H9 (cell line): ENCODE results near the gene MCM3. TPM values are rescaled to one million over a fixed set of nuclear protein-coding genes. Genes with fewer than 3 reads are reported as not detected.

Source experiments
- DNase-seq: peaks from one replicate; pipeline ENCODE4 v3.0.0-alpha.2; 2017
- H2AFZ ChIP-seq: one replicate; pipeline ENCODE4 v1.6.1; 2013; ENCODE audit warnings: mild to moderate bottlenecking, low read length, control low read depth, moderate library complexity
- H2AK5ac ChIP-seq: 2 replicates; pipeline ENCODE4 v1.6.1; 2013; ENCODE audit warnings: low read length, control low read depth, mixed read lengths; ENCODE audit not compliant: insufficient read length
- H2BK120ac ChIP-seq: one replicate; pipeline ENCODE4 v1.6.1; 2013; ENCODE audit warnings: low read depth, mild to moderate bottlenecking, low read length, control low read depth, inconsistent platforms; ENCODE audit not compliant: poor library complexity, severe bottlenecking
- H2BK12ac ChIP-seq: 2 replicates; pipeline ENCODE4 v1.6.1; 2013; ENCODE audit warnings: low read length, control low read depth, mixed read lengths, low read depth; ENCODE audit not compliant: insufficient read length
- H2BK15ac ChIP-seq: 2 replicates; pipeline ENCODE4 v1.6.1; 2013; ENCODE audit warnings: low read depth, low read length, control low read depth
- H2BK20ac ChIP-seq: one replicate; pipeline ENCODE4 v1.6.1; 2013; ENCODE audit warnings: low read depth, mild to moderate bottlenecking, low read length, control low read depth, inconsistent platforms; ENCODE audit not compliant: poor library complexity, severe bottlenecking
- H2BK5ac ChIP-seq: 2 replicates; pipeline ENCODE4 v1.6.1; 2013; ENCODE audit warnings: low read length, control low read depth, mixed read lengths; ENCODE audit not compliant: insufficient read length
- H3K14ac ChIP-seq: 2 replicates; pipeline ENCODE4 v1.6.1; 2013; ENCODE audit warnings: low read length, control low read depth; ENCODE audit not compliant: insufficient read depth
- H3K18ac ChIP-seq: 2 replicates; pipeline ENCODE4 v1.6.1; 2013; ENCODE audit warnings: low read depth, mild to moderate bottlenecking, mixed read lengths, low read length, control low read depth; ENCODE audit not compliant: insufficient read length
- H3K23ac ChIP-seq: 2 replicates; pipeline ENCODE4 v1.6.1; 2013; ENCODE audit warnings: low read length, control low read depth, mixed read lengths, low read depth; ENCODE audit not compliant: insufficient read length
- H3K23me2 ChIP-seq: 2 replicates; pipeline ENCODE4 v1.6.1; 2013; ENCODE audit warnings: low read depth, mild to moderate bottlenecking, mixed read lengths, low read length, control low read depth; ENCODE audit not compliant: insufficient read length, poor library complexity, severe bottlenecking
- H3K27ac ChIP-seq: 2 replicates; pipeline ENCODE4 v1.5.1; 2013; ENCODE audit warnings: low read length, control low read depth, mixed read lengths, low read depth; ENCODE audit not compliant: insufficient read length
- H3K27me3 ChIP-seq: 2 replicates; pipeline ENCODE4 v1.6.1; 2013; ENCODE audit warnings: low read length, control low read depth, inconsistent platforms; ENCODE audit not compliant: insufficient read depth
- H3K4ac ChIP-seq: 2 replicates; pipeline ENCODE4 v1.6.1; 2013; ENCODE audit warnings: low read depth, mild to moderate bottlenecking, control low read depth, inconsistent platforms, low read length, moderate library complexity
- H3K4me1 ChIP-seq: 2 replicates; pipeline ENCODE4 v1.6.1; 2013; ENCODE audit warnings: low read length, control low read depth, inconsistent platforms; ENCODE audit not compliant: insufficient read depth
- H3K4me2 ChIP-seq: 2 replicates; pipeline ENCODE4 v1.6.1; 2013; ENCODE audit warnings: low read length, control low read depth, mixed read lengths; ENCODE audit not compliant: insufficient read length, insufficient read depth
- H3K56ac ChIP-seq: 2 replicates; pipeline ENCODE4 v1.6.1; 2013; ENCODE audit warnings: low read depth, mild to moderate bottlenecking, mixed read lengths, low read length, control low read depth; ENCODE audit not compliant: insufficient read length
- H3K79me1 ChIP-seq: 2 replicates; pipeline ENCODE4 v1.6.1; 2013; ENCODE audit warnings: low read depth, mild to moderate bottlenecking, moderate library complexity, low read length, control low read depth, inconsistent platforms; ENCODE audit not compliant: insufficient read depth, poor library complexity, severe bottlenecking
- H3K79me2 ChIP-seq: 2 replicates; pipeline ENCODE4 v1.6.1; 2013; ENCODE audit warnings: low read length, control low read depth, inconsistent platforms; ENCODE audit not compliant: insufficient read depth
- H3K9ac ChIP-seq: 2 replicates; pipeline ENCODE4 v1.6.1; 2013; ENCODE audit warnings: low read length, control low read depth, mixed read lengths; ENCODE audit not compliant: insufficient read length; ENCODE audit errors: extremely low read depth
- H3K9me3 ChIP-seq: one replicate; pipeline ENCODE4 v1.6.1; 2013; ENCODE audit warnings: low read depth, low read length, inconsistent platforms; ENCODE audit not compliant: control insufficient read depth
- H3T11ph ChIP-seq: one replicate; pipeline ENCODE4 v1.6.1; 2013; ENCODE audit warnings: mild to moderate bottlenecking, low read length, control low read depth, inconsistent platforms
- H4K20me1 ChIP-seq: one replicate; pipeline ENCODE4 v1.6.1; 2013; ENCODE audit not compliant: control insufficient read depth, insufficient read length, insufficient read depth
- H4K5ac ChIP-seq: 2 replicates; pipeline ENCODE4 v1.6.1; 2013; ENCODE audit warnings: low read depth, mild to moderate bottlenecking, mixed read lengths, low read length, control low read depth; ENCODE audit not compliant: insufficient read length
- H4K8ac ChIP-seq: replicated peaks from 2 replicates; pipeline ENCODE4 v1.6.1; 2013; ENCODE audit warnings: low read length, control low read depth, mixed read lengths, low read depth; ENCODE audit not compliant: insufficient read length
- H4K91ac ChIP-seq: 2 replicates; pipeline ENCODE4 v1.6.1; 2013; ENCODE audit warnings: low read depth, mild to moderate bottlenecking, moderate library complexity, mixed read lengths, low read length, control low read depth; ENCODE audit not compliant: insufficient read length
- H3K27ac Mint-ChIP-seq, 3 experiments: 2 replicates in 2 of 3; 3 replicates in 1 of 3; pipeline ENCODE4 v1.8.0; 2020 to 2021; ENCODE audit warnings: mixed read lengths in 3 of 3, mild to moderate bottlenecking in 1 of 3, moderate library complexity in 1 of 3
- H3K27me3 Mint-ChIP-seq: 2 replicates; pipeline ENCODE4 v1.8.0; 2021; ENCODE audit warnings: low read depth, mild to moderate bottlenecking, moderate library complexity, mixed read lengths
- H3K36me3 Mint-ChIP-seq, 3 experiments: 2 replicates in 2 of 3; 3 replicates in 1 of 3; pipeline ENCODE4 v1.8.0; 2020 to 2021; ENCODE audit warnings: low read depth in 3 of 3, mixed read lengths in 3 of 3; ENCODE audit not compliant: insufficient read depth in 1 of 3
- H3K4me1 Mint-ChIP-seq, 2 experiments: 2 replicates each; pipeline ENCODE4 v1.8.0; 2020; ENCODE audit warnings: mixed read lengths in 2 of 2
- H3K4me3 Mint-ChIP-seq, 2 experiments: 2 replicates in 1 of 2; 3 replicates in 1 of 2; pipeline ENCODE4 v1.8.0; 2020 to 2021; ENCODE audit warnings: mild to moderate bottlenecking in 2 of 2, mixed read lengths in 2 of 2, moderate library complexity in 1 of 2
- H3K9me3 Mint-ChIP-seq, 2 experiments: 2 replicates in 1 of 2; 3 replicates in 1 of 2; pipeline ENCODE4 v1.8.0; 2020; ENCODE audit warnings: mild to moderate bottlenecking in 2 of 2, mixed read lengths in 2 of 2, moderate library complexity in 1 of 2
- CTCF ChIP-seq: fragments of 200-600 bp; sonication (generic); conservative IDR thresholded peaks from 3 replicates; pipeline ENCODE4 v1.8.0; 2021; ENCODE audit warnings: antibody characterized with exemption, mild to moderate bottlenecking
- WGBS: extraction: QIAGEN DNeasy Blood & Tissue Kit; methylation state at CpG from one replicate; pipeline ENCODE4 v1.1.7; 2013; ENCODE audit warnings: missing lambda C conversion rate, low lambda C conversion rate, mixed read lengths; ENCODE audit not compliant: insufficient read length; ENCODE audit errors: extremely low coverage; 5-methylcytosine and 5-hydroxymethylcytosine counted together
- total RNA-seq: library from RNA; stranded (reverse); gene quantifications from 2 replicates; pipeline ENCODE4 v1.2.1, GENCODE V29; 2021

The MCM3 gene
- total RNA-seq, 1 experiment from 2014 or later: 252 TPM

- Histone ChIP-seq H3K56ac (no peak within 1 kb of the TSS), H3K23me2 (no peaks in the 10 kb centered on the region), H4K8ac (no peak within 1 kb of the TSS), H2AK5ac (no peak within 1 kb of the TSS), H4K91ac (no peak within 1 kb of the TSS), H4K20me1 (no peaks in the 10 kb centered on the region), H3K9ac (no peak within 1 kb of the TSS), H3K79me1 (no peaks in the 10 kb centered on the region), H3K4me1 (no peaks in the 10 kb centered on the region), H2BK5ac (no peak within 1 kb of the TSS), H3K18ac (no peak within 1 kb of the TSS), H3K9me3 (no peaks in the 10 kb centered on the region), H2BK120ac (no peak within 1 kb of the TSS), H3K27ac (no peak within 1 kb of the TSS), H3K79me2 (no peaks in the 10 kb centered on the region; the same call in 1 of the 2 replicates), H3K14ac (no peak within 1 kb of the TSS), H3K23ac (no peak within 1 kb of the TSS), H3K4me2 (no peak within 1 kb of the TSS), H2BK12ac (no peak within 1 kb of the TSS), H2AFZ (no peak within 1 kb of the TSS), H3K27me3 (no peaks in the 10 kb centered on the region), H3K4ac (no peak within 1 kb of the TSS), H3T11ph (no peak within 1 kb of the TSS), H2BK20ac (no peak within 1 kb of the TSS), H2BK15ac (no peak within 1 kb of the TSS), H4K5ac (no peak within 1 kb of the TSS)
- Mint-ChIP-seq H3K4me3 (no peak within 1 kb of the TSS), H3K27ac (no peak within 1 kb of the TSS; a peak in 1 of 7 replicates), H3K27me3 (no peaks in the 10 kb centered on the region), H3K9me3 (no peaks in the 10 kb centered on the region; a peak in 2 of 5 replicates), H3K4me1 (no peaks in the 10 kb centered on the region), H3K36me3 (no peaks in the 10 kb centered on the region; a peak in 1 of 7 replicates)
- no CpG with 5 or more reads among the region's 5 CpGs for WGBS
- no peak for DNase-seq
- TF ChIP-seq CTCF: no peak
Measured at GRCh38 chr6:52244400-52244799, 40.1 kb downstream of the MCM3 start, which contains the start of gene IL17F. IL17F (minus strand) TSS chr6:52244500; CDS start chr6:52244429, 71 bp downstream.
